Measurements from ENCODE around the gene PEA15. TPM values are rescaled to one million over a fixed set of nuclear protein-coding genes. Genes with fewer than 3 reads are reported as not detected.

PEA15 gene
- total RNA-seq, 1 donor from 2014 or later, result 317 TPM

- intact Hi-C loops (cut with DNase I), result loop anchor here (5.0 kb wide), 1 partner anchor 104 kb away; no protein-coding TSS in a partner anchor
Observed at GRCh38 chr1:160206421-160207117, 1.4 kb downstream of the PEA15 start.

GRCh38 chr1:160207118-160207650 is 2.0 kb downstream of the PEA15 start:
- intact Hi-C loops (cut with DNase I), result loop anchor here (5.0 kb wide), 1 partner anchor 105 kb away; no protein-coding TSS in a partner anchor
- no peak for DNase-seq (ENCODE audit: low spot score)

More at GRCh38 chr1:160206421-160207117, 1.4 kb downstream of the PEA15 start:
- DNase-seq (ENCODE audit: low spot score), result no peak

GRCh38 chr1:160207771-160208556 is 2.8 kb downstream of the PEA15 start:
- intact Hi-C loops (cut with DNase I), result loop anchor here (5.0 kb wide), 1 partner anchor 106 kb away; no protein-coding TSS in a partner anchor
- no peak for DNase-seq (ENCODE audit: low spot score)

GRCh38 chr1:160208557-160209320 is 3.6 kb downstream of the PEA15 start:
- DNase-seq (ENCODE audit: low spot score), result no peak
- intact Hi-C loops (cut with DNase I), result loop anchor here (5.0 kb wide), 1 partner anchor 106 kb away; no protein-coding TSS in a partner anchor

GRCh38 chr1:160209321-160210046 is 4.3 kb downstream of the PEA15 start:
- DNase-seq (ENCODE audit: low spot score), result peak; percentile 82
- intact Hi-C loops (cut with DNase I), result loop anchor here (5.0 kb wide), 1 partner anchor 107 kb away; no protein-coding TSS in a partner anchor

GRCh38 chr1:160210561-160210960 is 5.4 kb downstream of the PEA15 start:
- no peak for DNase-seq (ENCODE audit: low spot score)
- intact Hi-C loops (cut with DNase I), result no loop called here

GRCh38 chr1:160211046-160211790 is 6.0 kb downstream of the PEA15 start:
- no peak for DNase-seq (ENCODE audit: low spot score)
- intact Hi-C loops (cut with DNase I), result no loop called here

- DNase-seq (ENCODE audit: low spot score), result no peak
- intact Hi-C loops (cut with DNase I), result no loop called here
Observed at GRCh38 chr1:160214481-160215140, 9.4 kb downstream of the PEA15 start.

- intact Hi-C loops (cut with DNase I), result no loop called here
Observed at GRCh38 chr1:160216301-160216700, 11.1 kb downstream of the PEA15 start.

GRCh38 chr1:160217481-160218051 is 12.4 kb downstream of the PEA15 start:
- DNase-seq (ENCODE audit: low spot score), result no peak
- intact Hi-C loops (cut with DNase I), result loop anchor here (1.0 kb wide), 1 partner anchor 116 kb away; no protein-coding TSS in a partner anchor

More at GRCh38 chr1:160216301-160216700, 11.1 kb downstream of the PEA15 start:
- DNase-seq (ENCODE audit: low spot score), result no peak

- intact Hi-C loops (cut with DNase I), result loop anchor here (1.0 kb wide), 1 partner anchor 26 kb away; no protein-coding TSS in a partner anchor
- no peak for DNase-seq (ENCODE audit: low spot score)
Observed at GRCh38 chr1:160219062-160219929, 14.1 kb downstream of the PEA15 start.

GRCh38 chr1:160220301-160220700 is 15.1 kb downstream of the PEA15 start:
- DNase-seq (ENCODE audit: low spot score), result no peak
- intact Hi-C loops (cut with DNase I), result loop anchor here (1.0 kb wide), 1 partner anchor 58 kb away; no protein-coding TSS in a partner anchor

GRCh38 chr1:160221089-160221488 is 15.9 kb downstream of the PEA15 start:
- intact Hi-C loops (cut with DNase I), result no loop called here
- no peak for DNase-seq (ENCODE audit: low spot score)

- intact Hi-C loops (cut with DNase I), result no loop called here
- no peak for DNase-seq (ENCODE audit: low spot score)
Observed at GRCh38 chr1:160222546-160222945, 17.4 kb downstream of the PEA15 start.

GRCh38 chr1:160224606-160225005 is 19.4 kb downstream of the PEA15 start:
- DNase-seq (ENCODE audit: low spot score), result no peak
- intact Hi-C loops (cut with DNase I), result no loop called here

GRCh38 chr1:160225345-160225744 is 20.2 kb downstream of the PEA15 start:
- intact Hi-C loops (cut with DNase I), result no loop called here
- DNase-seq (ENCODE audit: low spot score), result no peak

Data from cardiac septum (tissue), 1 donor.